Measurements from ENCODE around the gene INTS14.

DNA sequence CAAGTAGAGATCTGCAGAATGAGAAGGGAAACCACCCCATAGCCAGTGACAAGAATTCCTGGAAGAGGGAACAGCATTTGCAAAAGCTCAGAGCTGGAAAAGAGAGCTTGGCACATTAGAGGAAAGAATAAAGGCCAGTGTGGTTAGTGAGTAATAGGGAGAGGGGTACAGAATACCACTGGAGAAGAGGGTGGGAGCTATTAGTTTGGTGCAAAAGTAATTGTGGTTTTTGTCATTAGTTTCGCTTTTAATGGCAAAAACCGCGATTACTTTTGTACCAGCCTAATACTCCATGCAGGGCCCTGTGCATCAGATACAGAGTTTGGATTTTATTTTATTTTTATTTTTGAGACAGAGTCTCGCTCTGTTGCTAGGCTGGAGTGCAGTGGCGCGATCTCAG lies 20.6 kb upstream of the INTS14 start:
- no peak for TF ChIP-seq EZH2 (IDR thresholded peaks at IDR 0.05)
- TF ChIP-seq, protein P1, sequence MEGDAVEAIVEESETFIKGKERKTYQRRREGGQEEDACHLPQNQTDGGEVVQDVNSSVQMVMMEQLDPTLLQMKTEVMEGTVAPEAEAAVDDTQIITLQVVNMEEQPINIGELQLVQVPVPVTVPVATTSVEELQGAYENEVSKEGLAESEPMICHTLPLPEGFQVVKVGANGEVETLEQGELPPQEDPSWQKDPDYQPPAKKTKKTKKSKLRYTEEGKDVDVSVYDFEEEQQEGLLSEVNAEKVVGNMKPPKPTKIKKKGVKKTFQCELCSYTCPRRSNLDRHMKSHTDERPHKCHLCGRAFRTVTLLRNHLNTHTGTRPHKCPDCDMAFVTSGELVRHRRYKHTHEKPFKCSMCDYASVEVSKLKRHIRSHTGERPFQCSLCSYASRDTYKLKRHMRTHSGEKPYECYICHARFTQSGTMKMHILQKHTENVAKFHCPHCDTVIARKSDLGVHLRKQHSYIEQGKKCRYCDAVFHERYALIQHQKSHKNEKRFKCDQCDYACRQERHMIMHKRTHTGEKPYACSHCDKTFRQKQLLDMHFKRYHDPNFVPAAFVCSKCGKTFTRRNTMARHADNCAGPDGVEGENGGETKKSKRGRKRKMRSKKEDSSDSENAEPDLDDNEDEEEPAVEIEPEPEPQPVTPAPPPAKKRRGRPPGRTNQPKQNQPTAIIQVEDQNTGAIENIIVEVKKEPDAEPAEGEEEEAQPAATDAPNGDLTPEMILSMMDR (IDR thresholded peaks at IDR 0.05), result no peak
